Neuronal stem cell (in vitro differentiated cells): ENCODE data around the gene CFD.
A peak's percentile ranks its signal among the peaks of the same experiment; 100 is the strongest.
"Not testable (repeated sequence)": the region's sequence is repeated elsewhere in the genome, so short reads cannot be mapped to it uniquely, and the experiment has no call there.

ENCODE experiments used
- DNase-seq: peaks from one replicate; pipeline ENCODE4 v3.0.0-alpha.2; 2013; ENCODE audit warnings: low spot score
- H2AFZ ChIP-seq: one replicate; pipeline ENCODE4 v1.6.1; 2013; ENCODE audit warnings: mild to moderate bottlenecking, low read length, inconsistent platforms
- H2AK5ac ChIP-seq: 2 replicates; pipeline ENCODE4 v1.6.1; 2013; ENCODE audit warnings: low read depth, mild to moderate bottlenecking, inconsistent platforms, low read length, moderate library complexity, mixed read lengths
- H2BK120ac ChIP-seq: 2 replicates; pipeline ENCODE4 v1.6.1; 2013; ENCODE audit warnings: low read depth, mild to moderate bottlenecking, inconsistent platforms, low read length, moderate library complexity, mixed read lengths
- H2BK12ac ChIP-seq: one replicate; pipeline ENCODE4 v1.6.1; 2013; ENCODE audit warnings: low read length, inconsistent platforms
- H2BK15ac ChIP-seq: 2 replicates; pipeline ENCODE4 v1.6.1; 2013; ENCODE audit warnings: mild to moderate bottlenecking, low read length, inconsistent platforms, mixed read lengths
- H2BK5ac ChIP-seq: one replicate; pipeline ENCODE4 v1.6.1; 2013; ENCODE audit warnings: inconsistent platforms, mild to moderate bottlenecking, low read length, moderate library complexity
- H3K14ac ChIP-seq: one replicate; pipeline ENCODE4 v1.6.1; 2013; ENCODE audit warnings: low read length, inconsistent platforms
- H3K18ac ChIP-seq: 2 replicates; pipeline ENCODE4 v1.6.1; 2013; ENCODE audit warnings: low read length, inconsistent platforms
- H3K23ac ChIP-seq: 2 replicates; pipeline ENCODE4 v1.6.1; 2013; ENCODE audit warnings: low read depth, mild to moderate bottlenecking, mixed read lengths, low read length, inconsistent platforms; ENCODE audit not compliant: poor library complexity
- H3K27ac ChIP-seq: replicated peaks from 3 replicates; pipeline ENCODE4 v1.5.1; 2013; ENCODE audit warnings: low read length, inconsistent platforms
- H3K27me3 ChIP-seq, 3 experiments: 2 replicates each; pipeline ENCODE4 v1.6.1; 2013; ENCODE audit warnings: low read length in 3 of 3, mild to moderate bottlenecking in 2 of 3, inconsistent platforms in 1 of 3, low read depth in 1 of 3, mixed read lengths in 1 of 3, moderate library complexity in 1 of 3; ENCODE audit not compliant: control insufficient read depth in 3 of 3, insufficient read depth in 3 of 3
- H3K36me3 ChIP-seq, 2 donors: replicated peaks in 1 of 2; 2 replicates each; pipeline ENCODE4 v1.6.1; 2013; ENCODE audit warnings: low read length in 2 of 2; ENCODE audit not compliant: control insufficient read depth in 2 of 2, insufficient read depth in 2 of 2
- H3K4ac ChIP-seq: 2 replicates; pipeline ENCODE4 v1.6.1; 2013; ENCODE audit warnings: inconsistent platforms, mild to moderate bottlenecking, low read length, moderate library complexity
- H3K4me1 ChIP-seq, 2 donors: 1 replicate in 1 of 2; 2 replicates in 1 of 2; pipeline ENCODE4 v1.6.1; 2013; ENCODE audit warnings: low read length in 2 of 2, low read depth in 1 of 2; ENCODE audit not compliant: control insufficient read depth in 2 of 2, insufficient read depth in 1 of 2
- H3K4me2 ChIP-seq: one replicate; pipeline ENCODE4 v1.6.1; 2013; ENCODE audit warnings: mild to moderate bottlenecking, low read length, inconsistent platforms; ENCODE audit not compliant: insufficient read depth, poor library complexity, severe bottlenecking
- H3K4me3 ChIP-seq, 2 donors: 2 replicates each; pipeline ENCODE4 v1.5.1; 2013; ENCODE audit warnings: low read length in 2 of 2, mild to moderate bottlenecking in 2 of 2, inconsistent platforms in 1 of 2, moderate library complexity in 1 of 2
- H3K79me1 ChIP-seq: one replicate; pipeline ENCODE4 v1.6.1; 2013; ENCODE audit warnings: low read depth, mild to moderate bottlenecking, inconsistent platforms, low read length, moderate library complexity
- H3K9ac ChIP-seq: one replicate; pipeline ENCODE4 v1.6.1; 2013; ENCODE audit warnings: mild to moderate bottlenecking, low read depth, low read length, inconsistent platforms; ENCODE audit not compliant: poor library complexity
- H3K9me3 ChIP-seq, 2 donors: replicated peaks in 1 of 2; 2 replicates each; pipeline versions ENCODE3 to v1.6.1; 2013; ENCODE audit warnings: low read length in 2 of 2, mild to moderate bottlenecking in 2 of 2, inconsistent platforms in 1 of 2, low read depth in 1 of 2, mixed read lengths in 1 of 2, moderate library complexity in 1 of 2; ENCODE audit not compliant: control insufficient read depth in 2 of 2, insufficient read depth in 1 of 2
- H4K8ac ChIP-seq: one replicate; pipeline ENCODE4 v1.6.1; 2013; ENCODE audit warnings: low read depth, mild to moderate bottlenecking, inconsistent platforms, low read length, moderate library complexity
- H4K91ac ChIP-seq: one replicate; pipeline ENCODE4 v1.6.1; 2013; ENCODE audit warnings: low read length, low read depth, mild to moderate bottlenecking, inconsistent platforms; ENCODE audit not compliant: poor library complexity
- WGBS, 2 donors: extraction: QIAGEN DNeasy Blood & Tissue Kit; methylation state at CpG; one replicate each; pipeline ENCODE4 v1.1.7; 2013; ENCODE audit warnings: missing lambda C conversion rate in 2 of 2, mixed read lengths in 1 of 2; ENCODE audit not compliant: insufficient read length in 2 of 2, insufficient replicate concordance in 1 of 2; ENCODE audit errors: extremely low coverage in 2 of 2; 5-methylcytosine and 5-hydroxymethylcytosine counted together

CFD gene

GRCh38 chr19:840519-841206, 18.8 kb upstream of the CFD start, which contains the start of gene PRTN3:
PRTN3 (plus strand) TSS chr19:840999; CDS start chr19:841009, 10 bp downstream.
- no peaks in the 10 kb centered on the region for H3K79me1 ChIP-seq
- peak within 1 kb of the TSS; percentile 41 for H2BK12ac ChIP-seq
- peak within 1 kb of the TSS; percentile 89 for H2BK15ac ChIP-seq
- H3K36me3 ChIP-seq, result no peaks in the 10 kb centered on the region
- peaks cover 5 to 8% of the 10 kb centered on the region in 2 donors for H3K4me1 ChIP-seq
- H2AK5ac ChIP-seq, result peak within 1 kb of the TSS; percentile 94
- H3K4me3 ChIP-seq, result peak within 1 kb of the TSS in 1 of 2 donors; percentile 18
- H2AFZ ChIP-seq, result no peak within 1 kb of the TSS
- H2BK5ac ChIP-seq, result peak within 1 kb of the TSS; percentile 53
- H3K23ac ChIP-seq, result peak within 1 kb of the TSS; percentile 43
- H2BK120ac ChIP-seq, result no peak within 1 kb of the TSS
- H3K9me3 ChIP-seq, result no peaks in the 10 kb centered on the region
- H3K14ac ChIP-seq, result no peak within 1 kb of the TSS
- no peak within 1 kb of the TSS for H3K4me2 ChIP-seq
- H3K9ac ChIP-seq, result no peak within 1 kb of the TSS
- H3K27me3 ChIP-seq, result peaks cover 0 to 33% (median 13%) of the 10 kb centered on the region in 3 experiments
- H3K4ac ChIP-seq, result no peak within 1 kb of the TSS
- H3K18ac ChIP-seq, result peak within 1 kb of the TSS; percentile 8
- no peak within 1 kb of the TSS for H4K91ac ChIP-seq
- WGBS, 2 donors, result no CpG with 5 or more reads among the region's 24 CpGs
- no peak for DNase-seq
- H4K8ac ChIP-seq, result no peak within 1 kb of the TSS
- no peak within 1 kb of the TSS for H3K27ac ChIP-seq

GRCh38 chr19:842802-843179, 16.7 kb upstream of the CFD start:
- not testable (repeated sequence) for H3K79me1 ChIP-seq, H2BK15ac ChIP-seq

GRCh38 chr19:843180-843835, 16.2 kb upstream of the CFD start:
- H4K8ac ChIP-seq, result peak overlapping the region; percentile 43
- no peaks in the 10 kb centered on the region for H3K36me3 ChIP-seq
- H3K27ac ChIP-seq, result no peak overlapping the region
- peak overlapping the region; percentile 94 for H2BK15ac ChIP-seq
- no peak overlapping the region for H2BK5ac ChIP-seq
- H3K27me3 ChIP-seq, result peaks cover 0 to 55% (median 13%) of the 10 kb centered on the region in 3 experiments
- peak overlapping the region; percentile 77 for H3K9ac ChIP-seq
- no CpG with 5 or more reads among the region's 46 CpGs for WGBS, 2 donors
- peak overlapping the region; percentile 94 for H2AK5ac ChIP-seq
- H2BK120ac ChIP-seq, result peak overlapping the region; percentile 72
- peak overlapping the region; percentile 58 for H2BK12ac ChIP-seq
- DNase-seq, result no peak
- no peak overlapping the region for H4K91ac ChIP-seq
- peak overlapping the region; percentile 85 for H2AFZ ChIP-seq
- H3K79me1 ChIP-seq, result peaks cover 2% of the 10 kb centered on the region
- H3K18ac ChIP-seq, result peak overlapping the region; percentile 98
- peak overlapping the region; percentile 95 for H3K4ac ChIP-seq
- no peak overlapping the region for H3K23ac ChIP-seq
- H3K4me2 ChIP-seq, result peak overlapping the region; percentile 69
- H3K4me1 ChIP-seq, result peaks cover 9 to 13% of the 10 kb centered on the region in 2 donors
- H3K4me3 ChIP-seq, result peak overlapping the region in 1 of 2 donors; percentile 70
- H3K9me3 ChIP-seq, result no peaks in the 10 kb centered on the region
- H3K14ac ChIP-seq, result no peak overlapping the region

More at GRCh38 chr19:842802-843179, 16.7 kb upstream of the CFD start:
- H2BK5ac ChIP-seq, DNase-seq, H3K4me2 ChIP-seq, H3K36me3 ChIP-seq, H3K4me3 ChIP-seq, H3K9ac ChIP-seq, H3K27ac ChIP-seq, H3K4ac ChIP-seq, H3K18ac ChIP-seq, H2BK12ac ChIP-seq, H2BK120ac ChIP-seq, H2AK5ac ChIP-seq, H4K8ac ChIP-seq, H3K14ac ChIP-seq, H3K23ac ChIP-seq, H3K9me3 ChIP-seq, H2AFZ ChIP-seq, H4K91ac ChIP-seq: not testable (repeated sequence)
- Histone ChIP-seq H3K4me1 (peaks cover 9 to 13% of the 10 kb centered on the region in 2 donors), H3K27me3 (peaks cover 0 to 51% (median 13%) of the 10 kb centered on the region in 3 experiments)
- no CpG with 5 or more reads among the region's 7 CpGs for WGBS, 2 donors
